ENCODE measurements around the gene MTSS2.

MTSS2 gene

DNA sequence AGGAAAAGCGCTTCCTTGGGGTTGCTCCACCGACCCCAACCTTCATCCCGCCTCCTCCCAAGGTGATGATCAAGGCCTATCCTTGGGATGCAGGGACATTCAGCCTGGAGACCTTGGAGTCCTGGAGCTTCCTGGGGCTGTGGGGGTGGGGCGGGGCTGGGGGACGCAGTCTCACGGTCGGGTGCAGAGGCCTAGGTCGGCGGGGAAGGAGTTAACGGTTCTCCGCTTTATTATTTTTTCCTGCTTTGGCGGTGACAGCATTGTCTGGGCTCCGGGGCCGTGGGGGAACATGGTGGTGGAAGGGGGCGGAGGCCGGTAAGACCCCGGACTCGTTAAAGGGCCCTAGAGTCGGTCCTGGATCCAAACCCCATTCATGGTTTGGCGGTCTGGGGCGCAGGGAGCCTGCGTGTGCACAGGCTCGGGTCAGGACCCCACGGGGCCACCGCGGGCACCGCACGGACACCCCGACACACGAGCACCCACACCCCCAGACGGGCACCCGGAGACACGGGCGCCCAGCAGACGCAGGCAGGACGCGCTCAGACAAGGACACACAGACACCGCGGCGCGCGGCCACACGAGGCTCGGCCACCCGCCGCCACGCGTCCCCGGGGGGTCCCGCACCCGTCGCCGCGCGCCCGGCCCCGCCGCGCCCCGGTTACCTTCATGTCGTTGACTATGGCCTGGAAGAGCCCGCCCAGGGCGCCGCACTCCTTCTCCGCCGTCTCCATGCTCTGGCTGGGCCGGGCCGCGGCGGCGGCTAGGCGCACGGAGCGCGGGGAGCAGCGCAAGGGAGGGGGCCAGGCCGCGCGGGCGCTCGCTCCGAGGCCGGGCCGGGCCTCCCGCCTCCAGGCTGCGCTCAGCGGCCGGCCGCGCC, 554 bp downstream of the MTSS2 start:
- Histone ChIP-seq H3K27me3 (peaks cover 31% of the 10 kb centered on the region), H3K27ac (no peak overlapping the region), H3K4me3 (ENCODE audit: low read depth in 1 of 2, low read length in 1 of 2) (no peak overlapping the region), H3K4me1 (ENCODE audit: control insufficient read depth in 1 of 2, insufficient read depth in 1 of 2, low read depth in 1 of 2, low read length in 1 of 2) (peaks cover 8 to 9% of the 10 kb centered on the region in 2 experiments), H3K36me3 (peaks cover 32% of the 10 kb centered on the region), H3K9me3 (no peaks in the 10 kb centered on the region)
- TF ChIP-seq, protein P1, sequence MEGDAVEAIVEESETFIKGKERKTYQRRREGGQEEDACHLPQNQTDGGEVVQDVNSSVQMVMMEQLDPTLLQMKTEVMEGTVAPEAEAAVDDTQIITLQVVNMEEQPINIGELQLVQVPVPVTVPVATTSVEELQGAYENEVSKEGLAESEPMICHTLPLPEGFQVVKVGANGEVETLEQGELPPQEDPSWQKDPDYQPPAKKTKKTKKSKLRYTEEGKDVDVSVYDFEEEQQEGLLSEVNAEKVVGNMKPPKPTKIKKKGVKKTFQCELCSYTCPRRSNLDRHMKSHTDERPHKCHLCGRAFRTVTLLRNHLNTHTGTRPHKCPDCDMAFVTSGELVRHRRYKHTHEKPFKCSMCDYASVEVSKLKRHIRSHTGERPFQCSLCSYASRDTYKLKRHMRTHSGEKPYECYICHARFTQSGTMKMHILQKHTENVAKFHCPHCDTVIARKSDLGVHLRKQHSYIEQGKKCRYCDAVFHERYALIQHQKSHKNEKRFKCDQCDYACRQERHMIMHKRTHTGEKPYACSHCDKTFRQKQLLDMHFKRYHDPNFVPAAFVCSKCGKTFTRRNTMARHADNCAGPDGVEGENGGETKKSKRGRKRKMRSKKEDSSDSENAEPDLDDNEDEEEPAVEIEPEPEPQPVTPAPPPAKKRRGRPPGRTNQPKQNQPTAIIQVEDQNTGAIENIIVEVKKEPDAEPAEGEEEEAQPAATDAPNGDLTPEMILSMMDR (IDR thresholded peaks at IDR 0.05), result no peak

- Histone ChIP-seq H3K36me3 (peaks cover 24% of the 10 kb centered on the region), H3K9me3 (no peaks in the 10 kb centered on the region), H3K4me1 (ENCODE audit: control insufficient read depth in 1 of 2, insufficient read depth in 1 of 2, low read depth in 1 of 2, low read length in 1 of 2) (peaks cover 8 to 9% of the 10 kb centered on the region in 2 experiments), H3K27me3 (peaks cover 31% of the 10 kb centered on the region), H3K27ac (no peak overlapping the region), H3K4me3 (ENCODE audit: low read depth in 1 of 2, low read length in 1 of 2) (no peak overlapping the region)
- TF ChIP-seq, protein P1 (IDR thresholded peaks at IDR 0.05), result no peak
Observed at GRCh38 chr16:70684146-70685060, 1.4 kb downstream of the MTSS2 start.

DNA sequence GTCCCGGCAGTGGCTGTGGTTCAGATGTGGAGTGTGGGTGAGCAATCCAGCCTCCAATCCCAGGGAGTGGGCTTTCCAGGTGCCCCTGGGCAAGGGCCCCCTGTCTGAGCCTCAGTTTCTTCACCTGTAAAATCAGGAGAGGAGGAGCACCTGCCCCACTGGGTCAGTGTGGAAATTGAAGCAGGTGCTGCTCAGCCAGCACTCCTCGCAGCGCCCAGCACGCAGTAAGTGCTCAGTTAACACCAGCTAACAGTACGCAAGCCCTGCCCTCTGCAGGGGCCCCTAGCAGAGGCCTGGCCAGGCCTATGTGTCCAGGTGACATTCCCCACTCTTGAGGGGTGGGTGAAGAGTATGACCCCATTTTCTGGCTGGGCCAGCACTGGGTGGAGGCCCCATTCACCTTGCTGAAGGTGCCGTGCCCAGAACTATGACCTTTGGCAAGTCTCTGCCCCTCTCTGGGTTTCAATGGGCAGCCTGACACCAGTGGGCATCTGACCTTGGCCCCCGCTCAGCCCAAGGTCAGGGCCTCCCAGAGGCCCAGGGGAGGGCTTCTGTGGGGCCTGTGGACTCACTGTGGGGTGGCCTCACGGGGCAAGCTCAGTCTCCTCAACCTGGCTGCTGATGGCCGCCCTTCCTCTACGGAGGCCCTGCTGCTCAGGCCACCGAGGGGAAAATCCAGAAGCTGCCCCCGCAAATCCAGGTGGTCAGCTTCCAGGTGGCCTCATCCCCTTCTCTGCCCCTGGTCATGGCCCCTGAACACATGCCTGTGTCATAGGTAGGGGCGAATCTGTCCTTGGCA, 2.5 kb downstream of the MTSS2 start:
- Histone ChIP-seq H3K4me1 (ENCODE audit: control insufficient read depth in 1 of 2, insufficient read depth in 1 of 2, low read depth in 1 of 2, low read length in 1 of 2) (peaks cover 8 to 9% of the 10 kb centered on the region in 2 experiments), H3K9me3 (no peaks in the 10 kb centered on the region), H3K27ac (no peak overlapping the region), H3K4me3 (ENCODE audit: low read depth in 1 of 2, low read length in 1 of 2) (no peak overlapping the region), H3K27me3 (peaks cover 31% of the 10 kb centered on the region), H3K36me3 (peaks cover 15% of the 10 kb centered on the region)
- TF ChIP-seq, protein P1 (IDR thresholded peaks at IDR 0.05), result no peak

DNA sequence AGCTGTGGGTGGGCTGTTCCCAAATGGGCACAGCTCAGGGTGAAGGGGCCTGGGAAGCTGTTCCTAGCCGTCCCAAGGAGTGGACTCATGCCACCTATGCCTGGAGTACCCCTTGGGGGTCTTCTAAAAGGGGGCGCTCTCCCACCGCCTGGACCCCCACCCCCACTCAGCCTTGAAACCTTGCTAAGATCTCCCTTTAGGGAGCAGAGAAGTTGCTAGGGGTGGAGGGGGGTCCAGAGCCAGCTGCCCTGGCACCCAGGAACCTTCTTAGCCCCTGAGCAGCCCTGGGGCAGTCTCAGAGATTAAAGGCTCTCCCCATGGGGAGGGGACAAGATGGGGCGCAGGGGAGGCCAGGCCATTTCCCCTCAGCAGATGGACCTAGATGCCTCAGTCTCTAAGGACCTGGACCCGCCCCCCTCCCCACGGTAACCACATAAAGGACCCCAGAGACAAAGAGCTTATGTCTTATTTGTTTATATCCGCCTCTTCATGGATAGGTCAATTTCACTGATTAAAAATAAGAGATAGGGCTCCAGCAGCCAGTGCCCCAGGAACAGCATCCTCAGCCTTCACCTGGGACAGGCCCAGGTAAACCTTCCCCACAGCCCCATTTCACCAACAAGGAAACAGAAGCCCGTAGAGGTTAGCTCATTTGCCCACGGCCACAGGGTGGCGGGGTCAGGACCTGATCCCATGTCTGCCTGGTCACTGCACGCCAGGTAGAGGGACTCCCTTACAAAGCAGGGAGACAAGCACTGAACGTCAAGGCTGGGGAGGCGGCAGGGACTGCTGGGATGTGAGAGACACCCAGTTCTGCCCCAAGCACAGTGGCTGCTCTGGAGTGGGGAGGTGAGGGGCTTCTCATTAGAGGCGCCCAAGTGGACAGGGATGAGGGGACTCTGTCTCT, 3.4 kb downstream of the MTSS2 start:
- no peaks in the 10 kb centered on the region for H3K9me3 ChIP-seq
- H3K27ac ChIP-seq, result no peak overlapping the region
- no peak overlapping the region for H3K4me3 ChIP-seq (ENCODE audit: low read depth in 1 of 2, low read length in 1 of 2)
- TF ChIP-seq, protein P1 (IDR thresholded peaks at IDR 0.05), result no peak
- peaks cover 8 to 9% of the 10 kb centered on the region in 2 experiments for H3K4me1 ChIP-seq (ENCODE audit: control insufficient read depth in 1 of 2, insufficient read depth in 1 of 2, low read depth in 1 of 2, low read length in 1 of 2)
- H3K27me3 ChIP-seq, result peaks cover 31% of the 10 kb centered on the region
- peaks cover 6% of the 10 kb centered on the region for H3K36me3 ChIP-seq

All from neutrophil (primary cell).